ENCODE results near the gene ZBTB43.

GRCh38 chr9:126851286-126851880, 46.5 kb downstream of the ZBTB43 start:
- TF ChIP-seq CTCF (conservative IDR thresholded peaks at IDR 0.05; ENCODE audit: low read depth, low read length) (no peak), EZH2 (IDR thresholded peaks at IDR 0.05; ENCODE audit: borderline replicate concordance, low read depth, low read length, poor library complexity, severe bottlenecking) (no peak)

Data from A673 (cell line).